Measurements from ENCODE around the gene PLA2G15. TPM values are rescaled to one million over a fixed set of nuclear protein-coding genes. Genes with fewer than 3 reads are reported as not detected.
A peak's percentile ranks its signal among the peaks of the same experiment; 100 is the strongest.

Gene PLA2G15
- total and polyA plus RNA-seq, 2 of the 13 experiments (the other 11 are each of a cell fraction or from before 2014, with no cell fraction given): 14.4 to 23.7 TPM

DNA sequence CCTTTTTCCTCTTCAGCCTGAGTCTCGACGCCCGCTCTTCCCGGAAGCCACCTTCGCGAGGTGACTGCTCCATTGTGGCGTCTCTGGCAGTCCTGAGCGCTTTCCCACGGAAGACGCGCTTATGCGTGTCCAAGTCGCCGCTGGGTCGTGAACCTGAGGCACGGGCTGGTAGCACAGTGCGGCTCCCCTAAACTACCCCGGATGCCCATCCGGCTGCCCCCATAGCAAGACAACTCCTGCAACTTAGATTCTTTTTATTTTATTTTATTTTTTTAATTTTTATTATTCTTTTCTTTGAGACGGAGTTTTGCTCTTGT lies 7.2 kb upstream of the PLA2G15 start (continued):
- TF ChIP-seq THAP7 (CRISPR knock-in tag; IDR thresholded peaks at IDR 0.05): no peak
- TF ChIP-seq, protein P1, sequence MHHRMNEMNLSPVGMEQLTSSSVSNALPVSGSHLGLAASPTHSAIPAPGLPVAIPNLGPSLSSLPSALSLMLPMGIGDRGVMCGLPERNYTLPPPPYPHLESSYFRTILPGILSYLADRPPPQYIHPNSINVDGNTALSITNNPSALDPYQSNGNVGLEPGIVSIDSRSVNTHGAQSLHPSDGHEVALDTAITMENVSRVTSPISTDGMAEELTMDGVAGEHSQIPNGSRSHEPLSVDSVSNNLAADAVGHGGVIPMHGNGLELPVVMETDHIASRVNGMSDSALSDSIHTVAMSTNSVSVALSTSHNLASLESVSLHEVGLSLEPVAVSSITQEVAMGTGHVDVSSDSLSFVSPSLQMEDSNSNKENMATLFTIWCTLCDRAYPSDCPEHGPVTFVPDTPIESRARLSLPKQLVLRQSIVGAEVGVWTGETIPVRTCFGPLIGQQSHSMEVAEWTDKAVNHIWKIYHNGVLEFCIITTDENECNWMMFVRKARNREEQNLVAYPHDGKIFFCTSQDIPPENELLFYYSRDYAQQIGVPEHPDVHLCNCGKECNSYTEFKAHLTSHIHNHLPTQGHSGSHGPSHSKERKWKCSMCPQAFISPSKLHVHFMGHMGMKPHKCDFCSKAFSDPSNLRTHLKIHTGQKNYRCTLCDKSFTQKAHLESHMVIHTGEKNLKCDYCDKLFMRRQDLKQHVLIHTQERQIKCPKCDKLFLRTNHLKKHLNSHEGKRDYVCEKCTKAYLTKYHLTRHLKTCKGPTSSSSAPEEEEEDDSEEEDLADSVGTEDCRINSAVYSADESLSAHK (CRISPR knock-in tag; IDR thresholded peaks at IDR 0.05; ENCODE audit: borderline replicate concordance): no peak
- no peak for TF ChIP-seq FOXP1 (IDR thresholded peaks at IDR 0.05)
- no peak for TF ChIP-seq FOXP1 (CRISPR knock-in tag; IDR thresholded peaks at IDR 0.05)
- TF ChIP-seq, protein P2, sequence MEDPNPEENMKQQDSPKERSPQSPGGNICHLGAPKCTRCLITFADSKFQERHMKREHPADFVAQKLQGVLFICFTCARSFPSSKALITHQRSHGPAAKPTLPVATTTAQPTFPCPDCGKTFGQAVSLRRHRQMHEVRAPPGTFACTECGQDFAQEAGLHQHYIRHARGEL (CRISPR knock-in tag; IDR thresholded peaks at IDR 0.05): no peak
- 0 out of 2 replicates have a peak, but pooled peaks have one; percentile 62 for TF ChIP-seq MTA3 (CRISPR knock-in tag; IDR thresholded peaks at IDR 0.05)
- TF ChIP-seq, protein P3, sequence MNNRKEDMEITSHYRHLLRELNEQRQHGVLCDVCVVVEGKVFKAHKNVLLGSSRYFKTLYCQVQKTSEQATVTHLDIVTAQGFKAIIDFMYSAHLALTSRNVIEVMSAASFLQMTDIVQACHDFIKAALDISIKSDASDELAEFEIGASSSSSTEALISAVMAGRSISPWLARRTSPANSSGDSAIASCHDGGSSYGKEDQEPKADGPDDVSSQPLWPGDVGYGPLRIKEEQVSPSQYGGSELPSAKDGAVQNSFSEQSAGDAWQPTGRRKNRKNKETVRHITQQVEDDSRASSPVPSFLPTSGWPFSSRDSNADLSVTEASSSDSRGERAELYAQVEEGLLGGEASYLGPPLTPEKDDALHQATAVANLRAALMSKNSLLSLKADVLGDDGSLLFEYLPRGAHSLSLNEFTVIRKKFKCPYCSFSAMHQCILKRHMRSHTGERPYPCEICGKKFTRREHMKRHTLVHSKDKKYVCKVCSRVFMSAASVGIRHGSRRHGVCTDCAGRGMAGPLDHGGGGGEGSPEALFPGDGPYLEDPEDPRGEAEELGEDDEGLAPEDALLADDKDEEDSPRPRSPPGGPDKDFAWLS (CRISPR knock-in tag; IDR thresholded peaks at IDR 0.05; ENCODE audit: borderline replicate concordance): no peak
- TF ChIP-seq SIN3B (IDR thresholded peaks at IDR 0.05; ENCODE audit: low read length): no peak
- TF ChIP-seq TERF1 (CRISPR knock-in tag; IDR thresholded peaks at IDR 0.05): no peak
- no peak for TF ChIP-seq PHF8 (CRISPR knock-in tag; IDR thresholded peaks at IDR 0.05)
- no peak for TF ChIP-seq ZNF569 (CRISPR knock-in tag; IDR thresholded peaks at IDR 0.05; ENCODE audit: borderline replicate concordance)
- TF ChIP-seq, protein P4, sequence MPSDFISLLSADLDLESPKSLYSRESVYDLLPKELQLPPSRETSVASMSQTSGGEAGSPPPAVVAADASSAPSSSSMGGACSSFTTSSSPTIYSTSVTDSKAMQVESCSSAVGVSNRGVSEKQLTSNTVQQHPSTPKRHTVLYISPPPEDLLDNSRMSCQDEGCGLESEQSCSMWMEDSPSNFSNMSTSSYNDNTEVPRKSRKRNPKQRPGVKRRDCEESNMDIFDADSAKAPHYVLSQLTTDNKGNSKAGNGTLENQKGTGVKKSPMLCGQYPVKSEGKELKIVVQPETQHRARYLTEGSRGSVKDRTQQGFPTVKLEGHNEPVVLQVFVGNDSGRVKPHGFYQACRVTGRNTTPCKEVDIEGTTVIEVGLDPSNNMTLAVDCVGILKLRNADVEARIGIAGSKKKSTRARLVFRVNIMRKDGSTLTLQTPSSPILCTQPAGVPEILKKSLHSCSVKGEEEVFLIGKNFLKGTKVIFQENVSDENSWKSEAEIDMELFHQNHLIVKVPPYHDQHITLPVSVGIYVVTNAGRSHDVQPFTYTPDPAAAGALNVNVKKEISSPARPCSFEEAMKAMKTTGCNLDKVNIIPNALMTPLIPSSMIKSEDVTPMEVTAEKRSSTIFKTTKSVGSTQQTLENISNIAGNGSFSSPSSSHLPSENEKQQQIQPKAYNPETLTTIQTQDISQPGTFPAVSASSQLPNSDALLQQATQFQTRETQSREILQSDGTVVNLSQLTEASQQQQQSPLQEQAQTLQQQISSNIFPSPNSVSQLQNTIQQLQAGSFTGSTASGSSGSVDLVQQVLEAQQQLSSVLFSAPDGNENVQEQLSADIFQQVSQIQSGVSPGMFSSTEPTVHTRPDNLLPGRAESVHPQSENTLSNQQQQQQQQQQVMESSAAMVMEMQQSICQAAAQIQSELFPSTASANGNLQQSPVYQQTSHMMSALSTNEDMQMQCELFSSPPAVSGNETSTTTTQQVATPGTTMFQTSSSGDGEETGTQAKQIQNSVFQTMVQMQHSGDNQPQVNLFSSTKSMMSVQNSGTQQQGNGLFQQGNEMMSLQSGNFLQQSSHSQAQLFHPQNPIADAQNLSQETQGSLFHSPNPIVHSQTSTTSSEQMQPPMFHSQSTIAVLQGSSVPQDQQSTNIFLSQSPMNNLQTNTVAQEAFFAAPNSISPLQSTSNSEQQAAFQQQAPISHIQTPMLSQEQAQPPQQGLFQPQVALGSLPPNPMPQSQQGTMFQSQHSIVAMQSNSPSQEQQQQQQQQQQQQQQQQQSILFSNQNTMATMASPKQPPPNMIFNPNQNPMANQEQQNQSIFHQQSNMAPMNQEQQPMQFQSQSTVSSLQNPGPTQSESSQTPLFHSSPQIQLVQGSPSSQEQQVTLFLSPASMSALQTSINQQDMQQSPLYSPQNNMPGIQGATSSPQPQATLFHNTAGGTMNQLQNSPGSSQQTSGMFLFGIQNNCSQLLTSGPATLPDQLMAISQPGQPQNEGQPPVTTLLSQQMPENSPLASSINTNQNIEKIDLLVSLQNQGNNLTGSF (CRISPR knock-in tag; IDR thresholded peaks at IDR 0.05): 0 out of 2 replicates have a peak, but pooled peaks have one; percentile 30
- no peak for TF ChIP-seq SNAI1 (CRISPR knock-in tag; IDR thresholded peaks at IDR 0.05; ENCODE audit: borderline replicate concordance)
- no peak for TF ChIP-seq NR1H2 (CRISPR knock-in tag; IDR thresholded peaks at IDR 0.05; ENCODE audit: borderline replicate concordance, low read depth)
- no peak for TF ChIP-seq KLF16 (CRISPR knock-in tag; IDR thresholded peaks at IDR 0.05)
- TF ChIP-seq NFYC (CRISPR knock-in tag; IDR thresholded peaks at IDR 0.05): no peak

All from HepG2 (cell line).